Ishikawa (cell line): Measurements from ENCODE around the gene ELFN1.

ENCODE experiments used
- CEBPB ChIP-seq: IDR thresholded peaks from 2 replicates; pipeline ENCODE4 v1.6.1; 2012
- CREB1 ChIP-seq: IDR thresholded peaks from 2 replicates; pipeline ENCODE4 v1.6.1; 2012; ENCODE audit warnings: low read depth
- EGR1 ChIP-seq: IDR thresholded peaks from 2 replicates; pipeline ENCODE4 v1.6.1; 2012
- EP300 ChIP-seq: IDR thresholded peaks from 2 replicates; pipeline ENCODE4 v1.6.1; 2012; ENCODE audit warnings: borderline replicate concordance
- FOXM1 ChIP-seq: IDR thresholded peaks from 2 replicates; pipeline ENCODE4 v1.6.1; 2012; ENCODE audit warnings: low read depth, borderline replicate concordance
- NFIC ChIP-seq: IDR thresholded peaks from 2 replicates; pipeline ENCODE4 v1.6.1; 2012
- RAD21 ChIP-seq: IDR thresholded peaks from 2 replicates; pipeline ENCODE4 v1.6.1; 2012; ENCODE audit warnings: low read depth
- REST ChIP-seq: IDR thresholded peaks from 2 replicates; pipeline ENCODE4 v1.6.1; 2012; ENCODE audit warnings: low read depth, mild to moderate bottlenecking
- TAF1 ChIP-seq: IDR thresholded peaks from 2 replicates; pipeline ENCODE4 v1.6.1; 2012; ENCODE audit warnings: low read depth, mild to moderate bottlenecking
- TCF12 ChIP-seq: IDR thresholded peaks from 2 replicates; pipeline ENCODE4 v1.6.1; 2012; ENCODE audit warnings: low read depth
- TEAD4 ChIP-seq: IDR thresholded peaks from 2 replicates; pipeline ENCODE4 v1.6.1; 2012
- YY1 ChIP-seq: IDR thresholded peaks from 2 replicates; pipeline ENCODE4 v1.6.1; 2012; ENCODE audit warnings: low read depth
- ZBTB7A ChIP-seq: IDR thresholded peaks from 2 replicates; pipeline ENCODE4 v1.6.1; 2012; ENCODE audit warnings: low read depth
- TF ChIP-seq, protein P1 (sequence below): IDR thresholded peaks from 2 replicates; pipeline ENCODE4 v1.6.1; 2012
- TF ChIP-seq, protein P2 (sequence below): IDR thresholded peaks from 2 replicates; pipeline ENCODE4 v1.6.1; 2012

The ELFN1 gene

DNA sequence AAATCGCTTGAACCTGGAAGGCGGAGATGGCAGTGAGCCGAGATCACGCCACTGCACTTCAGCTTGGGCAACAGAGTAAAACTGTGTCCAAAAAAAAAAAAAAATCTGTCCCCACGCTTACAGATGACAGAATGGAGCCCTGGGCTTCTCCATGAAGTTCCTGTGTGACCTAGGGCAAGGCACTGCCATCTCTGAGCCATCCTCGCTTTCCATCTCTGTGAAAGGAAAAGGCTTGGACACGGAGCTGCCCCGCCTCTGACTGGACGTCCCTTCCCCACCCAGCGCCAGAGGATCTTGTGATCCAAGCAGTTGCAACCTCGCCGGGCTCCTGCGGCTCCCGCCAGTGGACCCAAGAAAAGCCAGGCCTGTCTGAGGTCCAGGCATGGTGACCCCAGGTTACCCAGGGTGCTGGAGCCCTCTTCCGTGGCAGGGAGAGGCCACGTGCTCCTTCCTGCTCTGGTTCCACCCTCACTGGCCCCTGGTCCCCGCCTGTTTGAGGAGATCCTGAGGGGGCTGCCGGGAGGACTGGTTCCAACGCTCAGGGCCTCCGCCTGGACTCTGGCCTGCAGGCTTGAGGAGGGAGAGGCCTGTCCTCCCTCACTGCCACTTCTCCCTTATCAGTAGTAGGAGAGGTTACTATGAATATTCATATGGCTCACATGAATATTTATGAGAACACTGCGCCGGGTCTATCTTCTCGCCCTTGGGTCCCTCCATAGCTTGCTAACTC, 25.6 kb upstream of the ELFN1 start:
- TF ChIP-seq TCF12, result no peak
- TF ChIP-seq REST, result no peak
- TF ChIP-seq CEBPB, result no peak
- TF ChIP-seq, protein P1, sequence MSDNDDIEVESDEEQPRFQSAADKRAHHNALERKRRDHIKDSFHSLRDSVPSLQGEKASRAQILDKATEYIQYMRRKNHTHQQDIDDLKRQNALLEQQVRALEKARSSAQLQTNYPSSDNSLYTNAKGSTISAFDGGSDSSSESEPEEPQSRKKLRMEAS, result 0 out of 2 replicates have a peak, but pooled peaks have one; percentile 2
- TF ChIP-seq CREB1, result no peak
- no peak for TF ChIP-seq EGR1

- no peak for TF ChIP-seq CEBPB
- TF ChIP-seq YY1, result no peak
- no peak for TF ChIP-seq FOXM1
- no peak for TF ChIP-seq ZBTB7A
- no peak for TF ChIP-seq EGR1
- TF ChIP-seq EP300, result no peak
- no peak for TF ChIP-seq RAD21
- no peak for TF ChIP-seq REST
- TF ChIP-seq, protein P1, result no peak
- no peak for TF ChIP-seq TEAD4
- no peak for TF ChIP-seq CREB1
- no peak for TF ChIP-seq TAF1
- no peak for TF ChIP-seq TCF12
- TF ChIP-seq, protein P2, sequence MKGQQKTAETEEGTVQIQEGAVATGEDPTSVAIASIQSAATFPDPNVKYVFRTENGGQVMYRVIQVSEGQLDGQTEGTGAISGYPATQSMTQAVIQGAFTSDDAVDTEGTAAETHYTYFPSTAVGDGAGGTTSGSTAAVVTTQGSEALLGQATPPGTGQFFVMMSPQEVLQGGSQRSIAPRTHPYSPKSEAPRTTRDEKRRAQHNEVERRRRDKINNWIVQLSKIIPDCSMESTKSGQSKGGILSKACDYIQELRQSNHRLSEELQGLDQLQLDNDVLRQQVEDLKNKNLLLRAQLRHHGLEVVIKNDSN, result no peak
- TF ChIP-seq NFIC, result no peak
Observed at GRCh38 chr7:1645071-1645409, 25.0 kb upstream of the ELFN1 start.

DNA sequence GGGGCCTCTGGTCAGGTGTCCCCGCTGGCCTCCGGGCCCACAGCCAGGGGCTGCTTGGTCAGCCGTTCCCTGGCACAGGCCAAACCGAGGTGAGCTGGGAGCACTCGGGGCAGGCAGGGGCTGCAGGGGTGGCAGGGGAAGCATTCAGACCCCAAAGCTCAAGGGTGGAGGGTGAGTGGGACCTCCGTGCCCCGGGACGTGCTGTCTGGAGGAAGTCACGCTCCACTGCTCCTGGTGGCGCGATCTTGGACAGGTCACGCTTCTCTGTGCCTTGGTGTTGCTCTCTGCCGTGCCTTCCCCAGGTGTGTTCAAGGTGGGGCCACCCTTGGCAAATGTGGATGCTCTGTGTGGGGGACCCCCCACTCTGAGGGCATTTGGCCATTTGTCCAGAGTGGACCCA, 24.6 kb upstream of the ELFN1 start:
- TF ChIP-seq RAD21 (no peak), TCF12 (no peak), CREB1 (no peak), TAF1 (no peak), FOXM1 (no peak), CEBPB (no peak), EP300 (no peak)
- TF ChIP-seq, protein P2, result no peak

DNA sequence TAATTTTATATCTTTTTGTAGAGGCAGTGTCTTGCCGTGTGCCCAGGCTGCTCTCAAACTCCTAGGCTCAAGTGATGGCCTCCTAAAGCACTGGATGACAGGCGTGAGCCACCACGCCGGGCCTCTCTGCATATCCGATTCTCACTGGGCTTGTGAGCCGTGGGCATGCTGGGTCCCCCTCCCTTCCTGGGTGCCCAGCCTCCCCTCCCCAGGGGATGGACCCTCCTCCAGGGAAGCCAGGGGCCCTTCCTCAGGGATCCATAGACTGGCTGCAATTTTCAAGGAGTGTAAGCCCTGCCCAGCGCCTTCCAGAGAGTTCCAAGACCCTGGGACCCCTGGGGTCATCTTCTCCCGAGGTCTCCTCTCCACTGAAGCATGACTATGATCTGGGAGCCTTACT, 23.7 kb upstream of the ELFN1 start:
- no peak for TF ChIP-seq TCF12
- TF ChIP-seq, protein P2, result no peak
- no peak for TF ChIP-seq RAD21
- TF ChIP-seq ZBTB7A, result no peak

DNA sequence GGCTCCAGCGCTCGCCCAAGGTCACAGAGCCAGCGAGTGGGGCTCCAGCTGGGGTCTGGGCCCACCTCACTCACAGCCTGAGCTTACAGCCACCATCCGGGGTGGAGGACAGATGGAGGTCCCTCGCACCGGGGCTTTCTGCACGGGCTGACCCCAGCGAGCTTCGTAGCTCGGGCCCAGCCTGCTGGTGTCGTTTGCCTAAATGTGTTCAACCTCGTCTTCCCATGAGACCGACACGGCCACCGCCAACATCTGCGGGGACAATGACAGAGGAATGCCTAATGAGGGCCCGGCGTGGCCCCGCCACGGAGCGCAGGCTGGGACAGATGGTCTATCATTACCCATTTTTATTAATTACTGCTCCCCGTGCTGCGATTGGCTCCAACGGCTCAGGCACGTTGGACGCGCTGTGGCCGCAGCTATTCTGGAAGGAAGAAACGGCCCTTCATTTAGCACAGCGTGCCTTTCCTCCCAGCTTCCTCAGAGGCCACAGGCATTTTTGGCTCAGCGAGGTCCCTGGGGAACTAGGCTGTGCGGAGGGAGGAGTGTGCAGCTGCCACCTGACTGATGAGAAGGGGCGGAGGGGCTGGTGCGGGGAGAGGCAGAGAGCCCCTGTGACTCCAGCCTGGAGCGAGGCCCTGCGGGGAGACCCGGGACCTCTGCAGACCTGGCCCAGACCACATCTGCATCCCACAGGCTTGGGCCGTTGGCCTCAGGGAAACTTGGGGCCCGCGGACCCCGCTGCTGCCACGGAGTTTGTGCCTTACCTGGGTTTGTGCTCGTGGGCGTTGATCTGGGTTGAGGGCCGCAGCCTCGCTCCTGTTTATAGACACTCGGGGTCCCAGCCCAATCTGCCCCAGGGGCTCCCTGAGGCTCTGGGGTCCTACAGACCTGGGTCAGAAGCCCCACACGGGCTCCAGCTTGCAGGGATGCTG, 22.9 kb upstream of the ELFN1 start:
- TF ChIP-seq TEAD4, result no peak
- TF ChIP-seq NFIC, result no peak
- TF ChIP-seq, protein P2, result no peak
- TF ChIP-seq CEBPB, result no peak
